RWPE1 (cell line): ENCODE results near the gene AKAP8L.

Experiments used
- CTCF ChIA-PET: fragments of 350-600 bp; sonication (Branson Sonifier 250); formaldehyde crosslinking; extraction: SDS; loops from one replicate; lab custom pipeline; 2021; lab: Yijun Ruan, JAX
- POLR2A ChIA-PET: fragments of 400-600 bp; formaldehyde crosslinking; extraction: SDS; loops from one replicate; lab custom pipeline; 2020; ENCODE audit warnings: antibody characterized with exemption; ENCODE audit not compliant: low non-redundant PET; lab: Yijun Ruan, JAX
- DNase-seq: peaks from one replicate; pipeline ENCODE4 v3.0.0; 2012; ENCODE audit warnings: low spot score
- H3K27ac ChIP-seq: fragments of 450-650 bp; 2 replicates; pipeline ENCODE4 v1.5.1; 2017
- TF ChIP-seq, protein P1 (sequence below): fragments of 450-650 bp; conservative IDR thresholded peaks from 2 replicates; pipeline ENCODE4 v1.5.1; 2017; ENCODE audit warnings: low read depth, mild to moderate bottlenecking

Gene AKAP8L

DNA sequence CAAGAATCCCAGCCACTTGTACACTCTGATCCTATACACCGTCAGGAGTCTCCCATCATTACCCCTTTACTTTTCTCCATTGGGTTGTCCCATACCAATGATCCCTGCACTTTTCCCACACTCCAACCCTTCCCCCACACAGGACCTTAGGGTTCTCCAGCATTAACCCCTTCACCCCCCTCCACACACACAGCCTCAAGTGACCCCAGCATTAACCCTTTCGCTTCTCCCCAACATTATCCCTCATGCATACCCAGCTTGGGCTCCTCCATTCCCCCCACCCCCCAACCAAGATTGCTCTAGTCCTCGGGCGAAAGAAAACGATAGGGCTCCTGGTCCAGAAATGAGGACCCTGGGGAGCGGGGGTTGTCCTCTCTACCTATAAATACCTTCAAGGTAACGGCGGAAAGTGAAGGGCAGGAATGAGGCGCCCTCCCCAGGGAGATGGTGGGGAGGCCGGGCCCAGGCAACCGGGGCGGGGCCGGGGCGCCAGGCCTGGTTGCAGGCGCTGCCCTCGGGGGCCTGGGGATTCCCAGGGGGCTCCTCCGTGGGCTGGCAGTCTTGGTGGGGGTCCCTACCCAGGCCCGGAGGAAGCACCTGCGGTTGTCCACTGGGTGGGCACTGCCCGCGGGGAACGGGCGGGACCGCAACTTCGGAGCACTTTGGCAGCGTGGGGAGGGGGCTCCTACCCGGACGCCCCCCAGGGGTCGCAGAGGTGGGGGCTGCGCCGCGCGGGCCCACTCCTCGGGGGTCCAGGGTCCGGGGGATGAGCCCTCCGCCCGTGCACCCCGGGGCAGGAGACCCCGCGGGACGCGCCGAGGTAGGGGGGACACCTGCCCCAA lies 30.2 kb upstream of the AKAP8L start:
- ChIA-PET CTCF (interaction anchor here (0.6 kb wide), 1 partner anchor 18 kb away, joined by 3 read pairs; no protein-coding TSS in a partner anchor), POLR2A (no interaction called here)
- TF ChIP-seq, protein P1, sequence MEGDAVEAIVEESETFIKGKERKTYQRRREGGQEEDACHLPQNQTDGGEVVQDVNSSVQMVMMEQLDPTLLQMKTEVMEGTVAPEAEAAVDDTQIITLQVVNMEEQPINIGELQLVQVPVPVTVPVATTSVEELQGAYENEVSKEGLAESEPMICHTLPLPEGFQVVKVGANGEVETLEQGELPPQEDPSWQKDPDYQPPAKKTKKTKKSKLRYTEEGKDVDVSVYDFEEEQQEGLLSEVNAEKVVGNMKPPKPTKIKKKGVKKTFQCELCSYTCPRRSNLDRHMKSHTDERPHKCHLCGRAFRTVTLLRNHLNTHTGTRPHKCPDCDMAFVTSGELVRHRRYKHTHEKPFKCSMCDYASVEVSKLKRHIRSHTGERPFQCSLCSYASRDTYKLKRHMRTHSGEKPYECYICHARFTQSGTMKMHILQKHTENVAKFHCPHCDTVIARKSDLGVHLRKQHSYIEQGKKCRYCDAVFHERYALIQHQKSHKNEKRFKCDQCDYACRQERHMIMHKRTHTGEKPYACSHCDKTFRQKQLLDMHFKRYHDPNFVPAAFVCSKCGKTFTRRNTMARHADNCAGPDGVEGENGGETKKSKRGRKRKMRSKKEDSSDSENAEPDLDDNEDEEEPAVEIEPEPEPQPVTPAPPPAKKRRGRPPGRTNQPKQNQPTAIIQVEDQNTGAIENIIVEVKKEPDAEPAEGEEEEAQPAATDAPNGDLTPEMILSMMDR = no peak
- DNase-seq = no peak
- H3K27ac ChIP-seq = peak overlapping the region; percentile 73

DNA sequence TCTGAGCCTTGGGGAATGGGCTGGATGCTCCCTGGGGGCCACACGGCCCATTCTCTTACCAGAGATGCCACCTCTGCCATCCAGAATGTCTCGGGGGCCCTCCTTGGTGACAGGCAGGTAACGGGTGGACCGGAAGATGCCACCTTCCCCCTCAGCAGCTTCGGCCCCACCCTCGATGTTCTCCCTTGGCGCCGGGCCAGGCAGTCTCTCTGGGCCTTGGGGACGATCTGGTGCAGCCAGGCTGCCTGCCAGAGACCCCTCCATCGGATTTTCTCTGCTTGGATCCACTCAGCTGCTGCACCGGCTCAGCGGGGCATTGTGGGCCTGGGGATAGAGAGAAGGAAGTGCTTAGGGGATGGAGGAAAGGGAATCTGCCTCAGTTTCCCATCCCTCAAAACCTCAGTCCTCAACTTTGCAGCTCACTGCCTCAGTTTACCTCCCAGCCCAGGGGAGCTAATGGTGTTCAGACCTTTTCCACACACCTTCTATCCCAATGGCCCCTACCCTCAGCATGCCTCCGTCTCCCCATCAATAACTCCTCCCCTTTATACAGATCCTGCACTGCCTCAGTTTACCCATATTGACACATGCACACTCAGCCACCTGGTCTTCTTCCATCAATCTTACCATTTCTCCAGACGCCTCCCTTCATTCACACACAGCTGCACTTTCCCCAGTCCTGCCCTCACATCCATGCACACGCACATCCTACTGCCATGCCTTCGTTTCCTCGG lies 29.4 kb upstream of the AKAP8L start:
- DNase-seq = no peak
- ChIA-PET POLR2A (no interaction called here), CTCF (interaction anchor here (0.5 to 0.7 kb wide), 3 partner anchors 17 to 69 kb away, joined by 3 read pairs; no protein-coding TSS in a partner anchor)
- TF ChIP-seq, protein P1 = no peak
- no peak overlapping the region; the same call in 1 of the 2 replicates for H3K27ac ChIP-seq

DNA sequence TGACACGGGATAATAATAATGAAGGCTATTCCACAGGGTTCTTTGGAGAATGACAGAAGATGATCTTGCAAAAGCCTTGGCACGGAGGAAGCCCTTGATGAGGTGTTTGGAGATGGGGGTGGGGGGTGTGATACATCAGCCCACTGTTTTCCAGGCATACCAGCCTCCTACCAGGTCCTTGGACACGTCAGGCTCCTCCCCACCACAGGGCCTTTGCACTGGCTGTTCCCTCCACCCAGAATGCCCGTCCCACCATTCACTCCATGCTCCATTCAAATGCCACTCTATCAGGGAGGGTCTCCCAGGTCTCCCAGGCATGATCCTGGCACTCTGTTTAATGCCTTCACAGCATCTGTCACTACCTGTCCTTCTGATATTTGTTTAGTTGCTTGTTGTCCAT lies 28.3 kb upstream of the AKAP8L start:
- H3K27ac ChIP-seq = no peak overlapping the region
- no peak for DNase-seq
- ChIA-PET POLR2A (interaction anchor here (0.6 kb wide), 1 partner anchor 104 kb away, joined by 3 read pairs; no protein-coding TSS in a partner anchor), CTCF (interaction anchor here (0.7 kb wide), 1 partner anchor 27 kb away, joined by 3 read pairs; no protein-coding TSS in a partner anchor)
- TF ChIP-seq, protein P1 = no peak

DNA sequence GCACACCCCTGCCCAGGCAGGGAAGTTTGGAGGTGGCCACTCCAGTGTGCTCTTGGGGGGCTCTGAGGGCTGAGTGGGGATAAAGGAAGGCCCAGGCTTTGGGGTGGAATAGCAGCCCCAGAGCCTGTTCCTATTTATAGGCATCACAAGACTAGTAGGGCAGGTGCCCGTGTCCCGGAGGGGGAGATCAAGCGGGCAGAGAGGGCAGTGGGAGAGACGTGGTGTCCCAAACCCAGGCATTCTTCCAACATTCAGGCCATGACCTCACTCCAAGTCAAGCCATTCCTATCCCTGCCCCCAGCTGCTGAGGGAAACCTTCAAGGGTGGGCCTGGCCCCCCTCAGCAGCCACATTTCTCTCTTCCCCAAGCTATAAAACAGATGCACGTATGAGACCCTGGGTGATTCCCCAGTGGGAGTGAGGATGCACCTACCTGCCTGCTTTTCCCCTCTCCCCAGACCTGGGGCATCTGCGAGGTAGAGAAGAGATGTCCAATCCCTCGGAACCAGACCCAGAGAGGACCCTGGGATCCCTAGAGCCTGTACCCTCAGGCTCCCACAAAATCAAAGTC lies 27.1 kb upstream of the AKAP8L start:
- POLR2A ChIA-PET = no interaction called here
- CTCF ChIA-PET = no interaction called here
- no peak overlapping the region for H3K27ac ChIP-seq
- TF ChIP-seq, protein P1 = no peak
- DNase-seq = no peak

DNA sequence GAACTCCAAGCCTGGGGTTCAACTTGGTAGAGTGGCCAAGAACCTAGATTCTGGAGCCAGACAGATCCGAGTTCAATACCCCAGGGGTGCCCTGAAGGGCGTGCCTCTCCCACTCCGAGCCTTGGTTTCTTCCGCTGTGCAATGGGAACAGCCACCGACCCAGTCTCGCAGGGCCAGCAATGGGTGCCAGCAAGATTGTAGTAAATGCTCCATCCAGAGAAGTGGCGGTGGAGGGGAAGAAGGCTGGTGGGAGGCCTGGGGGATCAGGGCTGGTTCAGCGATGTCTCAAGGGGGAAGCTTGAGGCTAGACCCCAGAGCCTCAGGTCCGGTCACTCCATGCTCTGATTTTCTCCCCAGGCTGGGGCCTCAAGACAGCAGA lies 26.4 kb upstream of the AKAP8L start:
- CTCF ChIA-PET = no interaction called here
- TF ChIP-seq, protein P1 = no peak
- DNase-seq = no peak
- POLR2A ChIA-PET = no interaction called here
- H3K27ac ChIP-seq = peak overlapping the region; percentile 4; the same call in 1 of the 2 replicates
